K562 (cell line): Measurements from ENCODE around the gene WDR81. TPM values are rescaled to one million over a fixed set of nuclear protein-coding genes. Genes with fewer than 3 reads are reported as not detected.

Experiments
- HCFC1 ChIP-seq: IDR thresholded peaks from 2 replicates; pipeline ENCODE4 v1.6.1; 2012; ENCODE audit warnings: low read depth, low read length, improper control_type of control experiment
- NCOA4 ChIP-seq: fragments of 450-650 bp; IDR thresholded peaks from 2 replicates; pipeline ENCODE4 v1.6.1; 2018; ENCODE audit warnings: mild to moderate bottlenecking; ENCODE audit not compliant: partially characterized antibody
- ZNF184 ChIP-seq: sonication (generic); formaldehyde crosslinking; IDR thresholded peaks from 2 replicates; pipeline ENCODE4 v1.5.0; 2020; ENCODE audit warnings: missing genetic modification reagents
- polyA plus RNA-seq, 8 experiments: library from polyadenylated mRNA; depleted of rRNA in 4 of 8; stranded (reverse) in 5 of 8; unstranded in 3 of 8; fragments of >200 nt; fragmentation: Nextera tagmentation in 2 of 8; fragmentation: Illumina TruSeq in 1 of 8; extraction: Ambion mirVana in 2 of 8; extraction: Trizol in 1 of 8; gene quantifications; 2 replicates each; pipeline versions ENCODE4 v1.2.1 to v1.2.3, GENCODE V29; 2011 to 2014; ENCODE audit warnings: inconsistent platforms in 1 of 8, missing spikeins in 1 of 8
- total RNA-seq, 7 experiments: library from RNA; depleted of rRNA in 6 of 7; stranded (reverse); fragments of >200 nt in 6 of 7; fragmentation: Illumina TruSeq in 2 of 7; extraction: Trizol in 2 of 7; gene quantifications; 2 replicates each; pipeline versions ENCODE4 v1.2.1 to v1.2.3, GENCODE V29; 2011 to 2021; ENCODE audit warnings: low replicate concordance in 1 of 7
- TF ChIP-seq, protein P1 (sequence below): fragments of 200-800 bp; sonication (Bioruptor generic); IDR thresholded peaks from 2 replicates; pipeline ENCODE4 v1.6.1; 2016; ENCODE audit warnings: missing genetic modification characterization, missing compliant biosample characterization
- TF ChIP-seq, protein P2 (sequence below): fragments of 450-650 bp; formaldehyde crosslinking; IDR thresholded peaks from 2 replicates; pipeline ENCODE4 v1.4.0; 2022; ENCODE audit warnings: missing genetic modification characterization

Gene WDR81
- total and polyA plus RNA-seq, 9 of the 15 experiments (the other 6 are each of a cell fraction or from before 2014, with no cell fraction given): 0.01 to 17.1 (median 3.3) TPM

DNA sequence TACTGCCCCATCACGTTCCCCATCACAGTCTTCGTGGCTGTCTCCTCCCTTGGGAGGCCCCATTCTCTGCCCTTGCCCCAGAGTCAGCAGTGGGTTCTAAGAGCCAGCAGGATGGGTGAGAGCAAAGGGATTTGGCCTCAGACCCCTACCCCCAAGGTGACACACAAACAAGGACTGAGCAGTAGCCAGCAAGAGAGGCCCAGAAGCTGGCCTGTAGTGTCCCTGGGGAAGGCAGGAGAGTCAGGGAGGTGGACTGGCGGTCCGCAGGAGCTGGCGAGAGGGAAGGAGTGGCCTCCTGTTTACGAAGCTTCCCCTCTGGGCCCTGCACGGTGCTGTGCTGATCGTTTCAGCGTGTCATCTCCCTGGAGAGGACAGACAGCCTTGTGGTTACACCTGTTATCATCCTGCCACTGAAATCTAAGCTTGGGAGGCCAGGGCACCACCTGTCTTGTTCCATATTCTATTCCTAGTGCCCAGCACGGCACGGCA, 8.4 kb downstream of the WDR81 start (continued):
- TF ChIP-seq, protein P1, sequence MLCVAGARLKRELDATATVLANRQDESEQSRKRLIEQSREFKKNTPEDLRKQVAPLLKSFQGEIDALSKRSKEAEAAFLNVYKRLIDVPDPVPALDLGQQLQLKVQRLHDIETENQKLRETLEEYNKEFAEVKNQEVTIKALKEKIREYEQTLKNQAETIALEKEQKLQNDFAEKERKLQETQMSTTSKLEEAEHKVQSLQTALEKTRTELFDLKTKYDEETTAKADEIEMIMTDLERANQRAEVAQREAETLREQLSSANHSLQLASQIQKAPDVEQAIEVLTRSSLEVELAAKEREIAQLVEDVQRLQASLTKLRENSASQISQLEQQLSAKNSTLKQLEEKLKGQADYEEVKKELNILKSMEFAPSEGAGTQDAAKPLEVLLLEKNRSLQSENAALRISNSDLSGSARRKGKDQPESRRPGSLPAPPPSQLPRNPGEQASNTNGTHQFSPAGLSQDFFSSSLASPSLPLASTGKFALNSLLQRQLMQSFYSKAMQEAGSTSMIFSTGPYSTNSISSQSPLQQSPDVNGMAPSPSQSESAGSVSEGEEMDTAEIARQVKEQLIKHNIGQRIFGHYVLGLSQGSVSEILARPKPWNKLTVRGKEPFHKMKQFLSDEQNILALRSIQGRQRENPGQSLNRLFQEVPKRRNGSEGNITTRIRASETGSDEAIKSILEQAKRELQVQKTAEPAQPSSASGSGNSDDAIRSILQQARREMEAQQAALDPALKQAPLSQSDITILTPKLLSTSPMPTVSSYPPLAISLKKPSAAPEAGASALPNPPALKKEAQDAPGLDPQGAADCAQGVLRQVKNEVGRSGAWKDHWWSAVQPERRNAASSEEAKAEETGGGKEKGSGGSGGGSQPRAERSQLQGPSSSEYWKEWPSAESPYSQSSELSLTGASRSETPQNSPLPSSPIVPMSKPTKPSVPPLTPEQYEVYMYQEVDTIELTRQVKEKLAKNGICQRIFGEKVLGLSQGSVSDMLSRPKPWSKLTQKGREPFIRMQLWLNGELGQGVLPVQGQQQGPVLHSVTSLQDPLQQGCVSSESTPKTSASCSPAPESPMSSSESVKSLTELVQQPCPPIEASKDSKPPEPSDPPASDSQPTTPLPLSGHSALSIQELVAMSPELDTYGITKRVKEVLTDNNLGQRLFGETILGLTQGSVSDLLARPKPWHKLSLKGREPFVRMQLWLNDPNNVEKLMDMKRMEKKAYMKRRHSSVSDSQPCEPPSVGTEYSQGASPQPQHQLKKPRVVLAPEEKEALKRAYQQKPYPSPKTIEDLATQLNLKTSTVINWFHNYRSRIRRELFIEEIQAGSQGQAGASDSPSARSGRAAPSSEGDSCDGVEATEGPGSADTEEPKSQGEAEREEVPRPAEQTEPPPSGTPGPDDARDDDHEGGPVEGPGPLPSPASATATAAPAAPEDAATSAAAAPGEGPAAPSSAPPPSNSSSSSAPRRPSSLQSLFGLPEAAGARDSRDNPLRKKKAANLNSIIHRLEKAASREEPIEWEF (CRISPR knock-in tag): no peak
- TF ChIP-seq NCOA4 (no peak), HCFC1 (no peak), ZNF184 (CRISPR knock-in tag) (no peak)
- TF ChIP-seq, protein P2, sequence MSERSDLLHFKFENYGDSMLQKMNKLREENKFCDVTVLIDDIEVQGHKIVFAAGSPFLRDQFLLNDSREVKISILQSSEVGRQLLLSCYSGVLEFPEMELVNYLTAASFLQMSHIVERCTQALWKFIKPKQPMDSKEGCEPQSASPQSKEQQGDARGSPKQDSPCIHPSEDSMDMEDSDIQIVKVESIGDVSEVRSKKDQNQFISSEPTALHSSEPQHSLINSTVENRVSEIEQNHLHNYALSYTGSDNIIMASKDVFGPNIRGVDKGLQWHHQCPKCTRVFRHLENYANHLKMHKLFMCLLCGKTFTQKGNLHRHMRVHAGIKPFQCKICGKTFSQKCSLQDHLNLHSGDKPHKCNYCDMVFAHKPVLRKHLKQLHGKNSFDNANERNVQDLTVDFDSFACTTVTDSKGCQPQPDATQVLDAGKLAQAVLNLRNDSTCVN (CRISPR knock-in tag): no peak
- TF ChIP-seq, all 486 proteins: peak for 0
